Measurements from ENCODE around the gene SAFB2.

DNA sequence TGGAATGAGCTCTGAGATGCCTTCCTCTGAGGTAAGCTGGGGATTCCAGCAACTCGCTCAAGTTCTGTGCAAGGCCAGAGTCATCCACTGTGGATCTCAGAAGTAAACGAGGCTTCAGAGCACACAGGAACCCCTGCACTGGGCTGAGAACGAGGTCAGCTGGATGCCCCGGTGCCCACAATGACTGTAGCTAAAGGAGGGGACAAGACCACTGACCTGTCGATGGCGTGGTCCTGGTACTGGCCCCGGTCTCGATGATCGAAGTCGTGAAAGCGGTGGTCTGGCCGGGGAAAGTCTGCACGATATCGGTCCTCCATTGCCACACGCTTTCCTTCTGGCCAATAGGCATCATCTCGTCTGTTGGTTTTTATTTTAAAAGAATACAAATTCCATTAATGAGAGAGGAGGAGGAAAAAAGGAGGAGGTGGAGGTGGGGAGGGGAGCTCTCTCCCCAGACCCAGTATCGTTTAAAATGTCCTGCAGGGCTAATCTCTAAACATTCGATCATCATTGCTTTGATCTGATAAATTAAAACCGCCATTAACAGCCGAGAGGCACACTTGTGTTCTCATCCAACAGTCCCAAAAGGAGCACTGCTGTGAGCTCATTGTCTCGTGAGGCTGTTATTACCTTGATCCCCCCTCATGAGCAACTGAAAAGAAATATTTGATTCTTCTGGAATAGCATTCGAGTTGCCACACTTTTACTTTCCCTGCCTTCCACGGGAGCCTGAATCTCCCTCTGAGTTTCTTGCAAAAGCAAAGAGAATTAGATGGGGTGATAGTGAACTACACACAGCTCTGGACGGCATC is 29.8 kb downstream of the SAFB2 start:
- TF ChIP-seq, protein P1, sequence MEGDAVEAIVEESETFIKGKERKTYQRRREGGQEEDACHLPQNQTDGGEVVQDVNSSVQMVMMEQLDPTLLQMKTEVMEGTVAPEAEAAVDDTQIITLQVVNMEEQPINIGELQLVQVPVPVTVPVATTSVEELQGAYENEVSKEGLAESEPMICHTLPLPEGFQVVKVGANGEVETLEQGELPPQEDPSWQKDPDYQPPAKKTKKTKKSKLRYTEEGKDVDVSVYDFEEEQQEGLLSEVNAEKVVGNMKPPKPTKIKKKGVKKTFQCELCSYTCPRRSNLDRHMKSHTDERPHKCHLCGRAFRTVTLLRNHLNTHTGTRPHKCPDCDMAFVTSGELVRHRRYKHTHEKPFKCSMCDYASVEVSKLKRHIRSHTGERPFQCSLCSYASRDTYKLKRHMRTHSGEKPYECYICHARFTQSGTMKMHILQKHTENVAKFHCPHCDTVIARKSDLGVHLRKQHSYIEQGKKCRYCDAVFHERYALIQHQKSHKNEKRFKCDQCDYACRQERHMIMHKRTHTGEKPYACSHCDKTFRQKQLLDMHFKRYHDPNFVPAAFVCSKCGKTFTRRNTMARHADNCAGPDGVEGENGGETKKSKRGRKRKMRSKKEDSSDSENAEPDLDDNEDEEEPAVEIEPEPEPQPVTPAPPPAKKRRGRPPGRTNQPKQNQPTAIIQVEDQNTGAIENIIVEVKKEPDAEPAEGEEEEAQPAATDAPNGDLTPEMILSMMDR (IDR thresholded peaks at IDR 0.05; ENCODE audit: poor library complexity, severe bottlenecking), result no peak
- TF ChIP-seq RAD21 (conservative IDR thresholded peaks at IDR 0.05) (no peak), EP300 (conservative IDR thresholded peaks at IDR 0.05; ENCODE audit: poor library complexity, severe bottlenecking) (no peak), TAF1 (IDR thresholded peaks at IDR 0.05; ENCODE audit: low read depth) (no peak), EZH2 (IDR thresholded peaks at IDR 0.05; ENCODE audit: borderline replicate concordance, insufficient read depth, low read length, poor library complexity, severe bottlenecking) (no peak)
- TF ChIP-seq, protein P2, sequence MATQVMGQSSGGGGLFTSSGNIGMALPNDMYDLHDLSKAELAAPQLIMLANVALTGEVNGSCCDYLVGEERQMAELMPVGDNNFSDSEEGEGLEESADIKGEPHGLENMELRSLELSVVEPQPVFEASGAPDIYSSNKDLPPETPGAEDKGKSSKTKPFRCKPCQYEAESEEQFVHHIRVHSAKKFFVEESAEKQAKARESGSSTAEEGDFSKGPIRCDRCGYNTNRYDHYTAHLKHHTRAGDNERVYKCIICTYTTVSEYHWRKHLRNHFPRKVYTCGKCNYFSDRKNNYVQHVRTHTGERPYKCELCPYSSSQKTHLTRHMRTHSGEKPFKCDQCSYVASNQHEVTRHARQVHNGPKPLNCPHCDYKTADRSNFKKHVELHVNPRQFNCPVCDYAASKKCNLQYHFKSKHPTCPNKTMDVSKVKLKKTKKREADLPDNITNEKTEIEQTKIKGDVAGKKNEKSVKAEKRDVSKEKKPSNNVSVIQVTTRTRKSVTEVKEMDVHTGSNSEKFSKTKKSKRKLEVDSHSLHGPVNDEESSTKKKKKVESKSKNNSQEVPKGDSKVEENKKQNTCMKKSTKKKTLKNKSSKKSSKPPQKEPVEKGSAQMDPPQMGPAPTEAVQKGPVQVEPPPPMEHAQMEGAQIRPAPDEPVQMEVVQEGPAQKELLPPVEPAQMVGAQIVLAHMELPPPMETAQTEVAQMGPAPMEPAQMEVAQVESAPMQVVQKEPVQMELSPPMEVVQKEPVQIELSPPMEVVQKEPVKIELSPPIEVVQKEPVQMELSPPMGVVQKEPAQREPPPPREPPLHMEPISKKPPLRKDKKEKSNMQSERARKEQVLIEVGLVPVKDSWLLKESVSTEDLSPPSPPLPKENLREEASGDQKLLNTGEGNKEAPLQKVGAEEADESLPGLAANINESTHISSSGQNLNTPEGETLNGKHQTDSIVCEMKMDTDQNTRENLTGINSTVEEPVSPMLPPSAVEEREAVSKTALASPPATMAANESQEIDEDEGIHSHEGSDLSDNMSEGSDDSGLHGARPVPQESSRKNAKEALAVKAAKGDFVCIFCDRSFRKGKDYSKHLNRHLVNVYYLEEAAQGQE (IDR thresholded peaks at IDR 0.05; ENCODE audit: borderline replicate concordance), result no peak
